Measurements from ENCODE around the gene ZNF358.

ZNF358 gene

GRCh38 chr19:7562646-7563393, 46.9 kb downstream of the ZNF358 start:
- DNase-seq: no peak

DNA sequence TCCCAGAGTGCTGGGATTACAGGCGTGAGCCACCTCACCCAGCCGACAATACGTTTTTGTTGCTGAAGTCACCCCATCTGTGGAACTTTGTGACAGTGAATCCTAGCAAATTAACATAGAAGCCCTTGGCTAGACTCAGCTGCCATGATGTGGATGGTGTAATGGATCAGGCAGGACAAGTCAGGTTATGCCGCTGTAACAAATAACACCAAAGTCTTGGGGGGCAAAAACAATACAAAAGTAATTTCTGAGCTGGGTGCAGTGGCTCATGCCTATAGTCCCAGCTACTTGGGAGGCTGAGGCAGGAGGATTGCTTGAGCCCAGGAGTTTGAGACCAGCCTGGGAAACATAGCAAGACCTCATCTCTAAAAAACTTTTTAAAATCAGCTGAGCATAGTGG, 49.0 kb downstream of the ZNF358 start:
- no peak for DNase-seq

DNA sequence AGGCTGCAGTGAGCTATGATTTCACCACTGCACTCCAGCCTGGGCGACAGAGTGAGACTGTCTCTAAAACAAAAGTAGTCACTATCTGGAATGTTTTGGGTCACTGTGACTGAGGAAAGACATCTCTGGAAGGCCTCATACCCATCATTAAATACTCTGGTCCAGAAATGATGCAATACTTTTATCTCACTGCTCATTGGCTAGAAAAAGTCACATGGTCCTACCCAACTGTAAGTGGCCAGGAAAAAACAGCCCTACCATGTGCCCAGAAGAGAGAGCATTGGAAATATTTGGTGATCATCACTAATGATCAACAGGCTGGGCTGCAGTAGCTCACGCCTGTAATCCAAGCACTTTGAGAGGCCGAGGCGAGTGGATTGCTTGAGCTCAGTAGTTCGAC, 49.4 kb downstream of the ZNF358 start:
- DNase-seq: no peak
